ENCODE measurements around the gene OLFML1.

OLFML1 gene

DNA sequence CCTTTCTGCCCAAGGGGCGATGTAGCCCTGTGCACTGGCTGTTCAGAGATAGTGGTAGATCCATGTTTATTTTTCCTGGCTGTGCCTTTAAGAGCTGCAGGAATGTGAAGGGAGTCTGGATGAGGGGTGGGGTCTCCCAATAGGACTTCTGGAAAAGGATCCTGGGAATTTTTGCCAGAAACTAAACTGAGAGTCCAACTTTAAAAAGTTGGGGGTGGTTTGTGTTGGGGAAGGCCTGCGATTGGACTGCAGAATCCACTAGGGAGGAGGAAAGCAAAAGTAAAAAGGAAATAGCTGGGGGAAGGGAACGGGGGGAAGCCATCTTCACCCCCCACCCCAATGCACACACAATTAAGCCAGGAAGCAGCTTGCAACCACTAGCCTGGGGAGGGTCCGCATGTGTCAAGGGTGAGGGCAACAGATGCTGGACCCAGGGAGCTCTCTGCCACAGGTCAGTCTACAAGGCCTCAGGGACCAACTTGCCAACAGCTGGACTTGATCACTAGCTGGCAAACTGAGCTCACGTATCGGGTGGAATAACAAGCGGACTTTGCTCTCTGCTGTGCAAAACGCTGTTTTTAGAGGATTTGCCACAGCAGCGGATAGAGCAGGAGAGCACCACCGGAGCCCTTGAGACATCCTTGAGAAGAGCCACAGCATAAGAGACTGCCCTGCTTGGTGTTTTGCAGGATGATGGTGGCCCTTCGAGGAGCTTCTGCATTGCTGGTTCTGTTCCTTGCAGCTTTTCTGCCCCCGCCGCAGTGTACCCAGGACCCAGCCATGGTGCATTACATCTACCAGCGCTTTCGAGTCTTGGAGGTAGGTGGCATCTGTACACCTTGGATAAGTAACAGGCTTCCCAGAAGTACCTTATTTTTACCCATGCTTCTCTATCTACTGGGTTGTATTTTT lies at the start of gene OLFML1:
Gene OLFML1 (plus strand): TSS at position 321 of the 912 bp plus-strand sequence. CDS start 370 bp downstream, at position 691.
- no peak for DNase-seq (ENCODE audit: low read depth, low spot score)

- no peak for DNase-seq (ENCODE audit: low read depth, low spot score)
These were observed 49.2 kb upstream of the OLFML1 start for GRCh38 chr11:7436146-7436545.

DNA sequence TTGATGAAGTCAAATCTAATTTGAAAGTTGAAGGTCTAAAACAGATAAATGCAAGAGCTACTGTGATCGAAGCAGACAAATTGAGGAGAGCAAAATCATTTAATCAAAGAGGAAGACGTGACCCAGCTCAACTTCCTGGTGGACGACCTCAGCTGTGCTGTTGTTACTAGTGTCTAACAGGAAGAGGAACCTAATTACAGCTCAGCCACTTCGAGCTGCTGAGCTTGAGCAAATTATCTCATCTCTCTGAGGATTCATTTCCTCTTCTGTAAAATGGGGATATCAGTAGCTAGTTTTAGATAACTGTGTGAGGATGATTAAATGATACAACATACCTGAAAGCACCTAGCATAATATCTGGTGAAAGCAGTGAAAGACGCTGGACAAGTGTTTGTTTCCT lies 48.6 kb upstream of the OLFML1 start:
- DNase-seq (ENCODE audit: low read depth, low spot score), result no peak

DNA sequence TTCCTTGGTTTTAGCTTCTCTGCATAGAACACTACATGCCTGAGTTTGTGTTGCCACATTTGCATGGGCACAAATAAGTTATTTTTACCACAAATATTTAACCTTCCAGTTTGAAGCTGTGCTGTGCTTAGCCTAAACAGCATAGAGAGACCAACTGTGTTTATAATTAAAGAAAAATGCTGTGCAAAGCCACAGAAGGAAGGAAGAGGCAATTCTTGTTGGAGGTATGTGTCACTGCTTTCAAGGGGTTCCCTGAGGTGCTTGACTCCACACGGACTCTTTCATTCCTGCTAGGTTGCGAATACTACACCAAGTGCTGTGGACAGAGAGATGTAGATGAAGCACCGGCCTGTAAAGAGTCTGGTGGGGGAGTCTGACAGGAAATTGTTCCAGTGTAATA lies 47.6 kb upstream of the OLFML1 start:
- DNase-seq (ENCODE audit: low read depth, low spot score), result no peak

- no peak for DNase-seq (ENCODE audit: low read depth, low spot score)
These were observed 45.5 kb upstream of the OLFML1 start for GRCh38 chr11:7439746-7440320.

DNA sequence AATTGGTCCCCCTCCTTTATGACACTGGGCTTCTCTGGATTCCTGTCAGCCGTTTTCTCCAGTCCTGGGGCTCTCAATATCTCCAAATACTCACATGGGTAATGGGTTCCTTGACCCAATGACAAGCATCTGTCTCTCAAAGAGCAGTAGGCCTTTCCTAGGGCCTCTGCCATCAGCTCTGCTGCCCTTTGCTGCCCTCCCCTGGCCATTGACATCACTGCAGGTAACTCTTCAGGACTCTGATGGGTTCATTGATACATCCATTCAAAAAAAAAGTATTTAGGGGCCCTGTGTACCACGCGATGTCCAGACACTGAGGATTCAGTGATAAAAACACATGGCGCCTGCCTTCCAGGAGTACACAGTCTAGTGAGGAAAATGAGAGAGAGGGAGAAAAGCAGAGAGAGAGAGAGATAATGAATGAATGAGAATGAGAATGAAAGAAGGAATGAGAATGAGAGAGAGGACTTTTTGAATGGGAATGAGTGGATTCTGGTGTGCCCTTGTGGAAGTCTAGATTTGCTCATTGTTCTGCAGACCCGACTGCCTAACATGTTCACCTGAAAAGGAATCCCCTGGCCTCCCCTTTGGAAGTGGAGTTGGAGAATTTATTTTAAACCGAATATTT lies 42.6 kb upstream of the OLFML1 start:
- peak; percentile 17 for DNase-seq (ENCODE audit: low read depth, low spot score)

DNA sequence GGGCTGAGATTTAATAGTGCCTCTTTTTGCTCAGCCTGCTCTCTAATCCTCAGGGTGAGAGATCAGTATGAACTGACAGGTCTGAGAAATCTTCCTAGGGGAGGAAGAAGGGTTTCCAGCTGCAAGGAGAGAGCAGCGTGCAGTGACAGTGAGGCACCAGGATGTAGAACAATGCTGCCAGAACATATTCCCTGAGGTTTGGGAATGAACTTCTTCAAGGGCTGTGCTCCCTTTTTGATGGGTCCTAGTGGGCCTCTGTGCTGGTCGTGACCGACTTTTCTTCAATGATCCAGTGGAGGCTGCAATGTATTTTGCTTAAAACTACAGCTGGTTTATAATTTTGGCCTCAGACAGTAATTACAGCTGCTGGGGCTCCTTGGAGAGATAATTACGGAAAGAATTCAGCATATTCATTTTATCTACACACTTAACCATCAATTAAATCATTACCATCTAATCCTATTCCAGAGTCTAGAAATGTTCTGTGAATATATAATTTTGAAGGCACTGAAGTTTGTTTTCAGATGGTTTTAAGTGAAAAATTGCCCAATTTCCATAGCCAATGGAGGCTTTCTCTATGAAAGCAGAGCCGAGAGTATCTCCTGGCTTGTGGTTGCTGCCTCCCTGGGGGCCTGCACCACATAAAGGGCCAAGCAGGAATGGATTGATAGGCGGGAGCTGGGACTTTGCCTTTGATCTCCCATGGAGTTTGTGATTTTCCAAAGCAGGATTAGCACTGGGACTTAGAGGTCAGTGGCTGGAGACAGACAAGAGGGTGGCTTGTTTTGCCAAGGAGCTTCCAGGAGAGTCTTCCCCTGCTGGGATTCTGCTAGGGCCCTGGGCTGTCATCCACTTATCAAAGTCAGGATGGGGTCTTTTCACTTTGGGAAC lies 41.0 kb upstream of the OLFML1 start:
- no peak for DNase-seq (ENCODE audit: low read depth, low spot score)

DNA sequence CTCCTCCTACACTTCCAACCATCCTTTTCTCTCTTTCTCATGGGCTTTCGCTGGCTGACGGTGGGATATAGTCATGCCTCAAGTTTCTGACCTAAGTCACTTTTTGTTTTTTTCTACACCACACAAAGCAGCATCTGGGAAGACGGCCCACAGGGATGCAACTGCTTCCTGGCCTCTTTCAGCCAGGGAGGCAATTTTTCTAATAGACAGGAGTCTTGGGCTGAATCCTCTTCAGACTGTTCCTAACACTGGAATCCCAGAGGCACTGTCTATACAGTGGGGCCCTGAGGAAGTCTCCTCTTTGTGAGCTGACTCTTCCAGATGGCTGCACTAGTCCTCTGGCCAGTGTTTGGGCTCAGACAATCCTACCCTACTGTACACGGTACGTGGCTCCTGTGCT lies 39.7 kb upstream of the OLFML1 start:
- no peak for DNase-seq (ENCODE audit: low read depth, low spot score)

DNA sequence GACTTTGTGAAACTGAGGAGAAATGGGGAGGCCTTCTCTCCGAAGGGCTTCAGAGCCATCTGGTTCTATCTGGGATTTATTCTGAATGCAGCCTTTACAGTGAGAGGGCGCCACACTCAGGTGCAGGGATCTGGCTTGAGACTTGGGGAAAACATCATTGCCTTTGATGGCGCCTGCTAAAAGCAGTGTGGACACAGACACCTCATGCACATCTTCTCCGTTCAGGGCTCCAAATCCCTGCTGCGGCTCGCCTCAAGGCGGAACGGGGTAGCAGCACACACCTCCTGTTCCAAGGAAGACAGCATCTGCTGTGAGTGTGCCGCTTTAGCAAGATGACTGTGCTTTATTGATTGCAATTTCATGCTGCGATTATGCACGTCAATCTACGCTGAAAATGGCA lies 37.1 kb upstream of the OLFML1 start:
- no peak for DNase-seq (ENCODE audit: low read depth, low spot score)

DNA sequence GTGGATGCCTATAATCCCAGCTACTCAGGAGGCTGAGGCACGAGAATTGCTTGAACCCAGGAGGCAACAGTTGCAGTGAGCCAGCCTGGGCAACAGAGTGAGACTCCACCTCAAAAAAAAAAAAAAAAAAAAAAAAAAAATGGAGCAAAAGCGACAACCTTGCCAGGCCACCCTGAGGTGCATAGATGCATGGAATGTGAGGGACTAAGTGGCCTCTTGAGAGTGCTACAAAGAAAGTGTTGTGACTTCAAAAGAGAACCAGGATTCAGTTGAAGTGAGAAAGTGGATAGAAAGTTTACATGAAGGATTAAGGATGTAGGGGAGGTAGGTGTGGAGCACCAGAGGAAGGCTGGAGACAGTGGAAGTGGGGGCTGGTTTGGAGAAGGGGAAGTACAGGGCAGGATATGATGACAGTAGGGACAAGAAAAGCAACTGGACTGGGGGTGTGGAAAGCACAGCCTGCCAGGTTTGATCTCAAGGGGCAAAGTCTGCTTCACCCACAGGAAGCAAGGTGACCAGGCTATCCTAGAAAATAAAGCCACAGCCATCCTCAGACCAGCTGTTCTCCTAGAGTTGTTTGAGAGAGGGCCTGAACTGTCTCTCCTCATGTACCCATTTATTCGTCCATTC lies 36.0 kb upstream of the OLFML1 start:
- DNase-seq (ENCODE audit: low read depth, low spot score), result no peak

DNA sequence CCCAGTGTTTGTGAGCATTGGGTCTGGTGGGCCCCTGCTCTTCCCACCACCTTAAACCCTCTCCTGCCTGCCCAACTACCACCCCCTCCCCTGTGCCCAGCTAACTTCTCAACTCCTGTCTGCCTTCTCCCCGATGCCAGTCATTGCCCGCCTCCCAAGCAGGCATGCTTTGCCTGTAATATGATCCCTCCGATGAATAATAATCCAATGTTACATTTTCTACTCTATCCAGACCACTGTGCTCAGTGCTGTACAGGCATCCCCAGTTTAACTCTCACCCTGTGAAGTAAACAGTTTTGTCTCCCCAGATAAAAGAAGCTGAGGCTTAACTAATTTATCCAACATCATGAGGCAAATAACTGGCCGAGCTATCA lies 35.5 kb upstream of the OLFML1 start:
- no peak for DNase-seq (ENCODE audit: low read depth, low spot score)

- DNase-seq (ENCODE audit: low read depth, low spot score), result no peak
These were observed 34.5 kb upstream of the OLFML1 start for GRCh38 chr11:7450836-7451235.

- no peak for DNase-seq (ENCODE audit: low read depth, low spot score)
These were observed 33.8 kb upstream of the OLFML1 start for GRCh38 chr11:7451520-7451919.

DNA sequence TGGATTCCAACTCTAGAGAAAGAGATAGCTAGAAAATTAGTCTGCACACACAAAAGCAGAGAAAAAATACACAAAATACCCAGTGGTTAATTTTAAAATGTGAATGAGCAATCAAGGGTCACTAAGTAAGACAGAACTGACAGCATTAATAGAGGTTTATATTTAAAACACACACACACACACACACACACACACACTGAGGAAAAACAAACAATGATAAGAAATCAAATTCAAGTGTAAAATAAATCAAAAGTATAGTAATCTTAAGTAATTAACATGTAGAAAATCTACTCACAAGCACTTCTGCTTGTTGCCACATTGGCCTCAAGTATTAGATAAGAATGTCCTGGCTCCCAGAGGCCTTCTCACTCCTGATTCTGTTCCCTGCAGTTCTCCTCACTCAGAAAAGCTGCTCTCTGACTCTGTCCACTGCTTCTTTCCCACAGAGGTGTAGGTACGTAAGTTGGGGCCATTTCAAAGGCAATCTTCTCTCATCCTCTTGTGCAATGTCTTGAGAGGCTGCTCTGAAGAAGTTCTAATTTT lies 33.3 kb upstream of the OLFML1 start:
- DNase-seq (ENCODE audit: low read depth, low spot score), result no peak

DNA sequence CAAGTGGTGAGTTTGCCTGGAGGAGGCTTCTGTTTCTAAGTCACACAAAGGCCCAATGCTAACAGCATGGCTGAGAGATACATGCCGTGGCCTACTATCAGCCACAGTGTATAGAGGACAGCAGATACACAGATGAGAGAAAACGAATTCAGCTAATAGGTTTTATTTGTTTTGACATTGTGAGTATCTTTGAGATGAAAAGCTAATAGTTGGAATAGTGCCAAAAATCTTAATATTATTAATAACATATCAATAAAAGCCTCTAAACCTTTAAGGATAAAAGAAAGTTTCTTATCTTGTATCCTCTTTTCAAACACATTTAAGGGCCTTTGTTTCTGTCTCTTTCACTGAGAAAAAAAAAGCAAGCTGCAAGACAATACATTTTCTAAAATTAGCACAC lies 30.5 kb upstream of the OLFML1 start:
- no peak for DNase-seq (ENCODE audit: low read depth, low spot score)

GRCh38 chr11:7457211-7457610 lies 28.1 kb upstream of the OLFML1 start:
- DNase-seq (ENCODE audit: low read depth, low spot score), result no peak

GRCh38 chr11:7462706-7463105 lies 22.6 kb upstream of the OLFML1 start:
- no peak for DNase-seq (ENCODE audit: low read depth, low spot score)

- DNase-seq (ENCODE audit: low read depth, low spot score), result no peak
These were observed 17.7 kb upstream of the OLFML1 start for GRCh38 chr11:7467652-7468051.

- DNase-seq (ENCODE audit: low read depth, low spot score), result no peak
These were observed 15.9 kb upstream of the OLFML1 start for GRCh38 chr11:7469351-7469865.

GRCh38 chr11:7471071-7471470 lies 14.2 kb upstream of the OLFML1 start:
- DNase-seq (ENCODE audit: low read depth, low spot score), result no peak

GRCh38 chr11:7473717-7474116 lies 11.6 kb upstream of the OLFML1 start:
- DNase-seq (ENCODE audit: low read depth, low spot score), result no peak
